ENCODE data around the gene PCDHGC5. TPM values are rescaled to one million over a fixed set of nuclear protein-coding genes. Genes with fewer than 3 reads are reported as not detected.
A peak's percentile ranks its signal among the peaks of the same experiment; 100 is the strongest.

Gene PCDHGC5
- total RNA-seq, 8 experiments from 2014 or later, result 0.31 to 4.1 (median 1.1) TPM

DNA sequence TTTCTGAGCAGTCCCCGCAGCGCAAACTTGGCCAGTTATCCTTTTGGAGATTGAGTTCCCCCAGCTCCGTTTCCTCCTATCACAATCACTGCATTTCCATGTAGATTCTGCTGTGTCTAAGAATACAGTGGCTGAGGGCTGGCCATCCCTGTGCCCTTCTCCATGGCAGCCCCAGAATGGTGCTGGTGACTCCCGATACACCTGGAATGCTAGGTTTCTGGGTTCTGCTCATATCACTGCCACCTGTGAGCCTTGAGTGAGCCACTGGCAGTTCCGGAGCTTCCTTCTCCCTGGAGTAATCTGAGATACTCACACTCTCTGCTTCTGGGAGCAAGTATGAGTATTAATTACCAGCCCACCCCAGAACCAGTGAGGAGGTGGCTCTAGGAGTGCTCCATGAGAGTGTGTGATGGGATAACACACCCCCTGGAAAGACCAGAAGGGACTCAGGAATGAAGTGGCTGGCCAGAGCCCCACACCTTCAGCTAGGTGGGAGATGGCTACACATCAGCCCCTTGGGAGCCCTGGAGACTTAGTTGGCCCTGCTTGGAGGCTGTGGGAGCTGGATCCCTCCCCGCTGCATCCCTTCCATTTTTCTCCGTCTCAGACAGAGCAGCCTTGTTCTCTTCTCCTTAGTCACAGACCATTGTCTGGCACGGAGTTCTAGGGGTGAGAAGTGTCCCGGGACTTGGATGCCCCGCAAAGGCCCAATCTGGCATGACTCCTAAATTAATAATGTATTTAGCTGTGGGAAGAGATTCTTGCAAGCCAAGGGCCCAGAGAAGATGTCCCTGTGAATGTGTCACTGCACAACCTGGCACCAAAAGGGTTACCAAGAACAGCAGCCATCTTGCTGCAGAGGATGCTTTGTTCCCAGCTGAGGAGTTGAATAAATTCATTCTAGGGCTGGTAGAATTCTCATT, 4.9 kb downstream of the PCDHGC5 start:
- peak overlapping the region; percentile 2 to 17 (median 10) for H3K4me3 ChIP-seq
- 25 to 100% (median 83%) methylated on average over 1 to 10 of the region's 10 CpGs; no CpG with 5 or more reads in 3 of the 10 experiments for WGBS, 10 experiments
- in situ Hi-C loops (cut with MboI; ENCODE audit: low pct_unique_long_range_greater_than_20kb in 2 of 9, low sequenced_read_pairs in 9 of 9, unreplicated experiment in 9 of 9), result no loop called here
- ATAC-seq (replicated peaks in 6 of 8), result peak in 5 of 8 experiments; percentile 6 to 42 (median 25)
- H3K4me1 ChIP-seq (replicated peaks in 1 of 2), result peaks cover 28 to 34% of the 10 kb centered on the region in 2 donors
- H3K27ac ChIP-seq, result peak overlapping the region; percentile 87 to 92

DNA sequence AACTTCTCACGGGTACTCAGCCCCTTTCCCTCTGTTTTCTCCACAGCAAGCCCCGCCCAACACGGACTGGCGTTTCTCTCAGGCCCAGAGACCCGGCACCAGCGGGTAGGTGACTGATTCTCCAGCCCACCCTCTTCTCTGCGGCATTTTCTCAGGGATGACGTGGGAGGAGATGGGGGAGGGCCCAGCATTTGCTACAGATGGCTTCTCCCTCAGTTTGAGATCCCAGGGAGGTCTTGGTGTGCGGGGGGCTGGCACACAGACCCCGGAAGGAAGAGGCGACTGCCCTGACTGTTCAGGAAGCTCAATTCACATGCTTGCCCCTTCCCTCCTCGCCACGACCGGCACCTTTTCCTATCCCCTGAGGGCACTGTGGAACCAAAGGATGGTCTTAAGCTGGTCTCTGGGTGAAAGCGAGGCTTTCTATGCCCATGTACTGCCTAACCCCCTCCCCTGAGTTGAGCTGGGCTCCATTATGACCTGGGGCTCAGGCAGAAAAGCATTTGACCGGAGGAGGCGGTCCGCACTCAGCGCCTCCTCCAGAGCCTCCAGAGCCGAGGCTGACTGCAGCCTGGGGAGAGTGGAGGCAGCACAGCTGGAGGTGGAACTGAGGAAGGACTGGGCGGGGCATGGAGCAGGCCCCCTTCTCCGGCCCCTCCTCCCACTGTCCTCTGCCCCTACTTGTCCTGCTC, 6.0 kb downstream of the PCDHGC5 start:
- peak in 5 of 8 experiments; percentile 86 to 91 (median 87) for ATAC-seq (replicated peaks in 6 of 8)
- Histone ChIP-seq H3K27ac (peak overlapping the region; percentile 87 to 92), H3K4me1 (replicated peaks in 1 of 2) (peaks cover 28 to 30% of the 10 kb centered on the region in 2 donors), H3K4me3 (peak overlapping the region; percentile 2 to 17 (median 10))
- 0 to 60% (median 51%) methylated on average over 1 to 4 of the region's 22 CpGs; no CpG with 5 or more reads in 5 of the 10 experiments for WGBS, 10 experiments
- in situ Hi-C loops (cut with MboI; ENCODE audit: low pct_unique_long_range_greater_than_20kb in 2 of 9, low sequenced_read_pairs in 9 of 9, unreplicated experiment in 9 of 9), result no loop called here

DNA sequence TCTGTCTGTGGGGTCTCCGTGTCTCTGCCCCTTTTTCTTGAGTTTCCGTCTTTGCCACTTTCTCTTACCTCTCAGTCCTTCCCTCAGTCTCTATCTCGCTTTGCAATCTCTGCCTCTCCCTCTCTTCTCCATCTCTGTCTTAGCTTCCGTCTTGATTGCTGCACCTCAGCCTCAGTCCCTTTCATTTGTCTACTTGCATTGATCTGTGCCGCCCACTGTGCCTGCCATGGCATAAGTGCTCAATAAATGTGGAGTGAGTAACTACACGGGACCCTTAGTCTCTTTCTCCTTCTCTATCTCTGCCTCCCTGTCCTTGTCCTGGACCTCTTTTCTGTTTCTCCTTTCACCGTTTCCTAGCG, 6.6 kb downstream of the PCDHGC5 start:
- WGBS, 10 experiments, result 55 to 89% (median 75%) methylated on average over 3 to 7 of the region's 8 CpGs; no CpG with 5 or more reads in 1 of the 10 experiments
- in situ Hi-C loops (cut with MboI; ENCODE audit: low pct_unique_long_range_greater_than_20kb in 2 of 9, low sequenced_read_pairs in 9 of 9, unreplicated experiment in 9 of 9), result no loop called here
- Histone ChIP-seq H3K27ac (peak overlapping the region; percentile 87 to 92), H3K4me3 (no peak overlapping the region), H3K4me1 (replicated peaks in 1 of 2) (peaks cover 28 to 30% of the 10 kb centered on the region in 2 donors)
- ATAC-seq (replicated peaks in 6 of 8), result no peak

DNA sequence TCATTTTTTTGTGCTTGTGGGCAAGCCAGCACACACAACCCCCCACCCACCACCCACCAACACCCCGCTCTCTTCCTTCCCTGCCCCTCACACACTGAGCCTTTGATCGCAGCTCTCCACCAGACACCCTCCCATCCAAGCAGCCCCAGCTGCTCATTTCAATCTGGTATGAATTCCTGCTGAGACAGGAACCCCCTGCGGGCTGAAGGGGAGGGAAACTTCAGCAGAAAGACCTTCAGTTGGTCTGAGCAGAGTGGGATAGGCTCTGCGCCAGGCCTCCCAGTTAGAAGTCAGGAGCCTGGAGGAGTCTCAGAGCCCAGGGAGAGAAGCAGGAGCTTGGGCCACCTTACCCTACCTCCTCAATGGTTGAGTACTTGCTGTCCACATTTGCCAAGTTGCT, 7.2 kb downstream of the PCDHGC5 start:
- Histone ChIP-seq H3K4me1 (replicated peaks in 1 of 2) (peaks cover 28 to 30% of the 10 kb centered on the region in 2 donors), H3K27ac (peak overlapping the region in 1 of 2 donors; percentile 29), H3K4me3 (no peak overlapping the region)
- 53 to 90% (median 80%) methylated on average over 1 to 3 of the region's 4 CpGs; no CpG with 5 or more reads in 7 of the 10 experiments for WGBS, 10 experiments
- in situ Hi-C loops (cut with MboI; ENCODE audit: low pct_unique_long_range_greater_than_20kb in 2 of 9, low sequenced_read_pairs in 9 of 9, unreplicated experiment in 9 of 9), result no loop called here
- ATAC-seq (replicated peaks in 6 of 8), result peak in 7 of 8 experiments; percentile 12 to 57 (median 19)

DNA sequence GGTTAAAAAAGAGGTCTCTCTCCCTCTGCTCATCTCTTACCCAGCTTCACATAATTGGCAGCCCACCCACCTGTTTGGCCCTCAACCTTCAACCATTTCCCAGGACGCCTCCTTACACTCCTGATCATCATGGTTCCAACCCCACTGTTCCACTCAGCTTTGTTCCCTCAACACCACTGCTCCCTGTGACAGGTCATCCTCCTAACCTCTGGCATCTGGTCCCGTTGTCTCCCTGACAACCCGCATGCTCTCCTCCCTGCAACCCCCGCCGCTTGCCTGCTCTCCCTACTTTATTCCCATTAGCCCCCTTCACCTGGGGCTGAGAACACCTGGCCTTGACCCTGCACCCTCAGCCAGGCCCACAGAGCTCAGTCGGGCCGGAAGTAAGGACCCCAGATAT, 12.9 kb downstream of the PCDHGC5 start:
- peak overlapping the region in 1 of 2 donors; percentile 11 for H3K27ac ChIP-seq
- peak in 1 of 8 experiments; percentile 52 for ATAC-seq (replicated peaks in 6 of 8)

DNA sequence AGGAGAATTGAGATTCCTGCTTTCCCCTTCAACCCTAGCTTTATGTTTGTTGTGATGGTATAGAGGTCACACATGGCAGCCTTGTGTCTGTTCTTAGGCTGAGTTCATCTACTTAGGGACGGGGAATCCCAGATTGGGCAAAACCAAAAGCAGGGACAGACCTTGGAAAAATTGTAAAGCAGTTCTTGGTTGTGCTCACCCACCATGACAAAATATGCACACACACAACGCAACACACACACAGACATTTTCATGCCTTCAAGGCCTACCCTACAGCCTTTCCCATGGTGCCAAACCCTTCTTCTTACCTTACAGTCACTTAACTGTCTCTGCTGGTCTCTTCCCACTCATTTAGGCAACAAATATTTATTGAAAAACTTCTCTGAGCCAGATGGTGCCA, 14.8 kb downstream of the PCDHGC5 start:
- WGBS, 10 experiments, result 80 to 100% (median 93%) methylated on average over 1 to 2 of the region's 2 CpGs; no CpG with 5 or more reads in 3 of the 10 experiments
- in situ Hi-C loops (cut with MboI; ENCODE audit: low pct_unique_long_range_greater_than_20kb in 2 of 9, low sequenced_read_pairs in 9 of 9, unreplicated experiment in 9 of 9), result no loop called here
- no peak for ATAC-seq (replicated peaks in 6 of 8)

More for the DNA sequence above, 12.9 kb downstream of the PCDHGC5 start:
- peaks cover 7 to 10% of the 10 kb centered on the region in 2 donors for H3K4me1 ChIP-seq (replicated peaks in 1 of 2)
- 0 to 100% (median 56%) methylated on average over 1 to 5 of the region's 7 CpGs; no CpG with 5 or more reads in 2 of the 10 experiments for WGBS, 10 experiments
- H3K4me3 ChIP-seq, result no peak overlapping the region
- in situ Hi-C loops (cut with MboI; ENCODE audit: low pct_unique_long_range_greater_than_20kb in 2 of 9, low sequenced_read_pairs in 9 of 9, unreplicated experiment in 9 of 9), result no loop called here

DNA sequence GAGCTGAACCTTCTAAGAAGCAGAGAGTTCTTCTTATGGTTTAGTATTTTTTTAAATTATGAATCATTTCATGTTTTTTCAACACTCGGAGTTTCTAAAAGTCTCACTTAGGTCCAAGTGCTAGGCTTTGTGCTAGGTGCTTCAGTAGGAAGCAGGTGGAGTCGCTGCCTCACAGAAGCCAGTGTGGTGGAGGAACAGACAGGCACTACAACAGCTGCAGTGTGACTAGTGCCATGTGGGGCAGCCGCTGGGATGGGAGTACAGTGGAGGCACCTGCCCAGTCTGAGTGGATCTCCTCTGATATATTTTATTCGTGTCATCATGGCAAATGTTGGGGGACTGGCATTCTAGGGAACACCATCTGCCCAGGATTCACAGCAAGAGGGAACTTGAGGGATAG, 15.3 kb downstream of the PCDHGC5 start:
- Histone ChIP-seq H3K4me3 (no peak overlapping the region), H3K27ac (no peak overlapping the region), H3K4me1 (replicated peaks in 1 of 2) (peaks cover 24 to 30% of the 10 kb centered on the region in 2 donors)
- 57 to 100% (median 90%) methylated on average over 1 to 4 of the region's 4 CpGs; no CpG with 5 or more reads in 3 of the 10 experiments for WGBS, 10 experiments
- in situ Hi-C loops (cut with MboI; ENCODE audit: low pct_unique_long_range_greater_than_20kb in 2 of 9, low sequenced_read_pairs in 9 of 9, unreplicated experiment in 9 of 9), result no loop called here
- ATAC-seq (replicated peaks in 6 of 8), result no peak

More for the DNA sequence above, 14.8 kb downstream of the PCDHGC5 start:
- Histone ChIP-seq H3K4me1 (replicated peaks in 1 of 2) (peaks cover 22 to 25% of the 10 kb centered on the region in 2 donors), H3K4me3 (no peak overlapping the region), H3K27ac (no peak overlapping the region)

DNA sequence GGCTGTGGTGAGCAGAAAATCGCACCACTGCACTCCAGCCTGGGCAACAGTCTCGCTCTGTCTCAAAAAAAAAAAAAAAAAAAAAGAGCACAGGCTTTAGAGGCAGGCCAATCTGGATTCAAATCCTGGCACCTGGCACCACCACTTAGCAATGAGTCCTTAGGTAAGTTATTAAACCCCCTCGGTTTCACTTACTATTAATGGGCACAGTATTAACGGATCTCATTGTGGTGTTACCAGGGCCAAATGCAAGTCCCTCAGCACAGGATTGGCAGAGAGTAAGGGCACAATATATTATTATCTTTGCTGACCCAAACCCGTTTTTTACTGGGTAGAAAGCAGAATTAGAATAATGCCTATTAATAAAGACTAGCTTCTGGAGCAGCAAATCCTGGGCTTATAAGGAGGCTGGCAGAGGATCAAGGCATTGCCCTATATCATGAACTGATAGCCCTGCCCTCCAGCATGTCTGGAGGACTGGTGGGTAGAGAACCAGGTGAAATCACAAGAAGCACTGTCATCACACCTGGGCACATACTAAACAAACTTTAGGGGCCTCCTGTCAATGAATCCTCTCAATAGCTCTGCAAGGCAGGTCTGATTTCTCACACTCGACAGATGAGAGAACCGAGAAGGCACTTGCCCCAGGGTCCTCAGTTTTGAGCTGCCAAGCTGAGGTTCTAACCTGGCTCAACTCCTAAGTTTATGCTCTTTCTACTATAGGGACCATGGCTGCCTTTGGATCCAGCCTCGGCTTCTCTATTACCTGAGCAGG, 17.7 kb downstream of the PCDHGC5 start:
- no peak for ATAC-seq (replicated peaks in 6 of 8)
- Histone ChIP-seq H3K27ac (no peak overlapping the region), H3K4me1 (replicated peaks in 1 of 2) (peaks cover 27 to 32% of the 10 kb centered on the region in 2 donors), H3K4me3 (no peak overlapping the region)
- WGBS, 10 experiments, result 28 to 100% (median 88%) methylated on average over 1 to 4 of the region's 8 CpGs; no CpG with 5 or more reads in 2 of the 10 experiments
- in situ Hi-C loops (cut with MboI; ENCODE audit: low pct_unique_long_range_greater_than_20kb in 2 of 9, low sequenced_read_pairs in 9 of 9, unreplicated experiment in 9 of 9), result no loop called here

DNA sequence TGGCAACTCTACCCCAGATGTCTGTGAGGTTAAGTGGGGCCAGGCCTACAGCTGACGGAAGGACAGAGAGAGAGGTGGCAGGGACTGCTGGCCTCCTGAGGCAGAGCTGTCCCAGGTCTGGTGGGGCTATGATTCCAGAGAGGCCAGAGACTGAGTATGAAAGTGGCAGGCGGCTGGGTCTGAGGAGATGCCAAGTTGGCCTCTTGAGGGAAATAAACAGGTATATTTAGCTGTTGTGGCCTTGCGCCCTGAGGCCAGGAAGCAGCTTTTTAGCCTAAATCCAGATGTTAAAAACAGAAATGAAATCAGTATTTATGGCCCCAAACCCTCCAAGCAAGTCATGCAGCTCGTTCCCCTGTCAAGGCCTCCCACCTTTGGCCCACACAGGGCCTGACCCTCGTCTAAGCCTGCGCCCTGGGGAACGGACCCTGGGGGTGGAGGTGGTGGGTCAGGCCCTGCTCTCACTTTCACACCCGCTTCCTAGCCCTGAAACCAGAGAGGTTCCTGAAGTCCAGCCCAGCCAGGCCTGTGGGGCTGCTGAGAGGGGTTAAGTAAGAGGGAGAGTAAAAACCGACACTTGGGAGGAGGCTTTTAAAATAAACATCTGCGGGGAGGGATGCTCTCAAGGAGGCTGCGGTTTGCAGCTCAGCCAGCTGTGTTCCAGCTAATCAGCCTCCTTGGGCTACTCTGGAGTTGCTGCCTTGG, 18.7 kb downstream of the PCDHGC5 start:
- peak overlapping the region; percentile 82 to 93 for H3K27ac ChIP-seq
- in situ Hi-C loops (cut with MboI; ENCODE audit: low pct_unique_long_range_greater_than_20kb in 2 of 9, low sequenced_read_pairs in 9 of 9, unreplicated experiment in 9 of 9), result no loop called here
- no peak overlapping the region for H3K4me3 ChIP-seq
- peaks cover 24 to 32% of the 10 kb centered on the region in 2 donors for H3K4me1 ChIP-seq (replicated peaks in 1 of 2)
- ATAC-seq (replicated peaks in 6 of 8), result peak in 3 of 8 experiments; percentile 10 to 74 (median 45)
- WGBS, 10 experiments, result 0 to 100% (median 67%) methylated on average over 1 to 4 of the region's 11 CpGs; no CpG with 5 or more reads in 3 of the 10 experiments

DNA sequence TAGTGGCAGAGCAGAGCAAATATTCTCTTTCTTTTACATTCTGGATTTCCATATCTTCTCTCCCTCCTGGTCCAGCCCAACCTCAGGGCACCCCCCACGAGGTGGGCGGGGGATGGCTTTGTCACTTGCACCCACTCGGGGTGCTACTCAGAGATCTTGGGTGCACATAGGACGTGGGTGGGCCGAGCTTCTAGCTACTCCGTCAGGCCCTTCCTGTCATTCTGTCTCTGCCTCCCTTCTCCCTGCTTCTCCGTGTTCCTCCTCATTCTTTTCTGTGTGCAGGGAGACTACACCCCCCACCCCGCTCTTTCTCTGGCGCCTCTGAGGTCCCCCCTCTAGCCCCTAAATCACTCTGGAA, 19.5 kb downstream of the PCDHGC5 start:
- Histone ChIP-seq H3K4me1 (replicated peaks in 1 of 2) (peaks cover 30 to 36% of the 10 kb centered on the region in 2 donors), H3K4me3 (peak overlapping the region; percentile 6 to 29 (median 18)), H3K27ac (peak overlapping the region; percentile 82 to 93)
- in situ Hi-C loops (cut with MboI; ENCODE audit: low pct_unique_long_range_greater_than_20kb in 2 of 9, low sequenced_read_pairs in 9 of 9, unreplicated experiment in 9 of 9), result no loop called here
- WGBS, 10 experiments, result 0 to 10% (median 8%) methylated on average over 1 to 5 of the region's 9 CpGs; no CpG with 5 or more reads in 7 of the 10 experiments
- peak in 3 of 8 experiments; percentile 1 to 5 (median 3) for ATAC-seq (replicated peaks in 6 of 8)

DNA sequence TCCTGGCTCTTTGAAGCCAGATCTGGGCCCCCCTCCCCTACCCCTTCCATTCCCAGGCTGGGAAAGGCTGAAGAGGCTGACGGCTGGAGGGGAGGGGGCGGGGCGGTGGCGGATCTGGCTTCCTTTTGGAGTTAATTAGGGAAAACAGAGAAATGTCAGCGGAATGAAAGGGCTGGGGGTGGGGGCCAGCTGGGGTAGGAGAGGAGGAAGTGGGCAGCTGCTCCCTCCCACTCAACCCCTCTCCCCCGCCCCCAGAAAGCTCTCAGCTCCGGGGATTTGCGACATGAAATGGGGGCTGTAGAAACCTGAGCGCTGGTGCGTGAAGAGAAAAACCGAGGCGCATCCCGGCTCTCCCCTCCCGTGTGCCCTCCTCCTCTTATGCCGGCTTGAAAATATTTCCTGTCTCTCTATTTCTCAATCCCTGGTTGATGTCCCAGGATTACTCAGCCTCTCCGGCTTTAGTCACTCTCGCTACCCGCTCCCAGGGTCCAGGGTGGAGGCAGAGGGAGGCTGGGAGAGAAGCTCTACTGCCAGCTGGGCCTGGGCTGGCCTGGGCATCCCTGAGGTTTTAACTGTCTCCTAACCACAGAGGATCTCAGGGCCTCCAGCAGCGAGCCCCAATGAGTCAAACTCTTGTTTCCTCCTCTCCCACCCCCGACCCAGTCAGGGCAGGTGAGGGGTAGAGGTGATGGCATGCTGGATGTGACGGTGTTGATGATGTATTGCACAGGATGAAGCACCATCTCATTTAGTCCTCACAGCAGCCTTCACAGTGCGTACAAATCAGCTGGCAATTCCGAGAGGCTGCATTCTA, 20.1 kb downstream of the PCDHGC5 start:
- ATAC-seq (replicated peaks in 6 of 8), result peak; percentile 19 to 72 (median 54)
- 4 to 56% (median 24%) methylated on average over 3 to 5 of the region's 23 CpGs; no CpG with 5 or more reads in 6 of the 10 experiments for WGBS, 10 experiments
- peak overlapping the region; percentile 82 to 93 for H3K27ac ChIP-seq
- H3K4me3 ChIP-seq, result peak overlapping the region; percentile 6 to 29 (median 18)
- peaks cover 31 to 37% of the 10 kb centered on the region in 2 donors for H3K4me1 ChIP-seq (replicated peaks in 1 of 2)
- in situ Hi-C loops (cut with MboI; ENCODE audit: low pct_unique_long_range_greater_than_20kb in 2 of 9, low sequenced_read_pairs in 9 of 9, unreplicated experiment in 9 of 9), result no loop called here
